Measurements from ENCODE around the gene FRMD6.

GRCh38 chr14:51697848-51698247, 46.1 kb downstream of the FRMD6 start:
- no peak for TF ChIP-seq POLR2A (IDR thresholded peaks at IDR 0.05)
- TF ChIP-seq CTCF (IDR thresholded peaks at IDR 0.05), result no peak

Data from right lobe of liver (tissue), 4 donors.